WI38 (cell line): ENCODE measurements around the gene NRN1.

Experiments used
- H3K4me3 ChIP-seq: 2 replicates; pipeline ENCODE4 v1.5.1; 2011; ENCODE audit warnings: low read depth, mild to moderate bottlenecking, control low read depth, low read length
- TF ChIP-seq, protein P1 (sequence below): IDR thresholded peaks from 2 replicates; pipeline ENCODE4 v1.5.1; 2012; ENCODE audit warnings: low read depth, mild to moderate bottlenecking, control low read depth, low read length

Gene NRN1, protein sequence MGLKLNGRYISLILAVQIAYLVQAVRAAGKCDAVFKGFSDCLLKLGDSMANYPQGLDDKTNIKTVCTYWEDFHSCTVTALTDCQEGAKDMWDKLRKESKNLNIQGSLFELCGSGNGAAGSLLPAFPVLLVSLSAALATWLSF

DNA sequence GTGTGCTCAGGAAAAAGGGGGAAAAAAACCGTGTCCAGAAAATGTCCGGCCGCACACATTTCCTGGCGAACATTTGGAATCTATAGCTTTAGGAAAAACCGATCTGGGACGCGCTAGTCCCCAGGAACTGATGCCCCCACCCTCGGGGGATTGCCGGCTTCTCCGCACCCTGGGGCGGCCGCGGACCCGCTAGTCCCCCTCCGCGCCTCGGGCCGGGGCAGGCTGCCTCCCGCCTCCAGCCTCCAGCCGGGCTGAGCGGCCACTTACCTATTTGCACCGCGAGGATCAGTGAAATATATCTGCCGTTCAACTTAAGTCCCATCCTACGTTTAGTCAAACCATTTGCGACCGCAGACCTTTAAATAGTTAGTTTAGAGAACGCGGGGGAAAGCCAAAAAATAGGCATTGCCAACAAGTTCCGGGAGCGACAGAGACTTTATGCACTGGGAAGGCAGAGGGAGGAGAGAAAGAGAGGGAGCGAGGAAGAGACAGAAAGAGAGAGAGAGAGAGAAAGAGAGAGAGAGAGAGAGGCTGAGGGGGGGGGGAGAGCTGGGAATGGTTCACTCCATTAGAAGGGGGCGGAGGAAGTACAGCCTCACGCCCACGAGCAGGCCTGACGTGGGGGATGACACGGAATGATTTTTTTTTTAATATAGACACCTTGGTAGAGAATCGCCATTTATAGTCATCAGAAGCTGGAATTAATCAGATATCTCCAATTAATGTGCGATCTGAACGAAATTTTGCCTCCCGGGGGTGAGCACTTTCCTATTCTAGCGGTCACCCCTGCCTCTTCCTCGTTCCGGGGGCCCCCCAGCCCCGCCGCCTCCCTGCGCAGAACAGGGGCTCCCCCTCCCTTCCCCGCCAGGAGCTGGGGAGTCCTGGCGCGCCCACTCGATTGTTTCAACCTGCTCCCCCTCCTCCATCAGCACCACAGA lies at the start of gene NRN1:
Gene NRN1, minus strand, starts transcription at position 498 of the 938 bp plus-strand sequence. Its CDS starts 176 bp downstream, at position 322.
- TF ChIP-seq, protein P1, sequence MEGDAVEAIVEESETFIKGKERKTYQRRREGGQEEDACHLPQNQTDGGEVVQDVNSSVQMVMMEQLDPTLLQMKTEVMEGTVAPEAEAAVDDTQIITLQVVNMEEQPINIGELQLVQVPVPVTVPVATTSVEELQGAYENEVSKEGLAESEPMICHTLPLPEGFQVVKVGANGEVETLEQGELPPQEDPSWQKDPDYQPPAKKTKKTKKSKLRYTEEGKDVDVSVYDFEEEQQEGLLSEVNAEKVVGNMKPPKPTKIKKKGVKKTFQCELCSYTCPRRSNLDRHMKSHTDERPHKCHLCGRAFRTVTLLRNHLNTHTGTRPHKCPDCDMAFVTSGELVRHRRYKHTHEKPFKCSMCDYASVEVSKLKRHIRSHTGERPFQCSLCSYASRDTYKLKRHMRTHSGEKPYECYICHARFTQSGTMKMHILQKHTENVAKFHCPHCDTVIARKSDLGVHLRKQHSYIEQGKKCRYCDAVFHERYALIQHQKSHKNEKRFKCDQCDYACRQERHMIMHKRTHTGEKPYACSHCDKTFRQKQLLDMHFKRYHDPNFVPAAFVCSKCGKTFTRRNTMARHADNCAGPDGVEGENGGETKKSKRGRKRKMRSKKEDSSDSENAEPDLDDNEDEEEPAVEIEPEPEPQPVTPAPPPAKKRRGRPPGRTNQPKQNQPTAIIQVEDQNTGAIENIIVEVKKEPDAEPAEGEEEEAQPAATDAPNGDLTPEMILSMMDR: no peak
- no peak within 1 kb of the TSS for H3K4me3 ChIP-seq

DNA sequence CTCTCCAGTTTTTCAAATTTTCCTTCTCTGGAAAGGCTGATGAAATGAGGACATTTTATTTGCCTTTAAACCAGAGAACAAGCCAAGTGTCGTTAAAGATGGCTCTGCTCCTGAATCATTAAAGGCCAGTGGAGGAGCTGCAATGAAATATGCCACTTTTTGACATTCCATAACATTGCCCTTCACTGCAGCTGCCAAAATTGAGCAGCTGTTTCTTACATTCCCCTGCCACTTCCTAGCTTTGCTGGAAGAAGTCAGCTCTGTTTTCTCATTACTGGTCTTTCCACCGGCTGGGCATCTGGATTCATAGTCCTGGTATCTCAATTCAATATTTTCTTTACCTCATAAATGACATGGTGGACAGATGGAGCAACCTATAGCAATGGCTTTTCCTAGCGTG lies 45.5 kb upstream of the NRN1 start:
- TF ChIP-seq, protein P1: no peak
- H3K4me3 ChIP-seq: no peak overlapping the region

DNA sequence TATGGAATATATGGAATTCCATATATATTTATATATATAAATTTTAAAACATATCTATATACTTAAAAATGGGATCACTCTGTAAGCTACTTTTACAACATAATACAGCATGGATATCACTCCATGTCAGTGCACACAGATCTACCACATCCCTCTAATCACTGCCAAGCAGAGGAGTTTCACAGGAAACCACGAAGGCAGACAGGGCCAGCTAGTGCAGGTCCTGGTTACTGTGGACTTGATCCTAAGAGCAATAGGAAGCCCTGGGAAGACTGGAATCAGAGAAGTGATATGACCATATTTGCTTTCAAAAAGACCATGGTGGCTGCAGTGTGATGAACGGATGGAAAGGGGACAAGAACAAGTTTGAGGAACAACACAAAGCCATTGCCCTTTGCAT lies 40.0 kb upstream of the NRN1 start:
- H3K4me3 ChIP-seq: no peak overlapping the region
- TF ChIP-seq, protein P1: no peak

DNA sequence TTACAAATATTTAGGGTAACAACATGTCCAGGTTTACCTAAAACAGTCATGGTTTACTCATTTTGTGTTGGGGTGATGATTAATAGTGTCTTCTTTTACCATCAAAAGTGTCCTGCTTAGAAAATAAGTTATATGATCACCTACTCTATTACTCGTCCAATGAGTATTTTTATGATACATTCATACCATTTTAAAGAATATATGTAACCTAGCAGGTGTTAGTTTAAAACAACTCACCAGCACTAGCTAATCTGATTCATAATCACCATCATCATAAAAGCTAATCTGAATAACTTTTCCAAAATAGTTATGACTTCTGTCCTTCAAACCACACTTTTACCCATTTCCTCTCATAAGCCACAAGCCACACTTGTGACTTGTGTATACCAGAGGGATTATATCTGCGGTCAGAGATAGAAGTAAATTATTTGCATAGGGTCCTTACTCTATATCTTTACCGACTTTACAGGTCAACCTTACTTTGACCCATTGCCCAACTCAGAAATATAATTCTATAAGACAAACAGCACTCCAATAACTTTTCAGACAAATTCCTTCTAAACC lies 33.3 kb upstream of the NRN1 start:
- TF ChIP-seq, protein P1: no peak
- H3K4me3 ChIP-seq: no peak overlapping the region

DNA sequence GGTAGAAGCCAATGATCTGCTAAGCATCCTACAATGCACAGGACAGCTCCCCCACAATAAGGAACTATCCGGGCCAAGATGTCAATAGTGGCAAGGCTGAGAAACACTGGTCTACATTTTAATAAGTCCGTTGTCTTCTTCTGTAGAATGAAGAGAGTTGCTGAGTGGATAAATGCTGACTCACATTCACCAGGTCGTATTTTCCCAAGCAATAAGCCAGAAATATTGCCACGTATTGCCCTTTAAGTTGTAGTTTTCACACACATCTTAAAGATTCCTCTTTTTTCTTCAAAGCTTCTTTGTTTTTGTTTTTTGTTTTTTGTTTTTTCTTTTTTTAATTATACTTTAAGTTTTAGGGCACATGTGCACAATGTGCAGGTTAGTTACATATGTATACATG lies 30.5 kb upstream of the NRN1 start:
- no peak overlapping the region for H3K4me3 ChIP-seq
- TF ChIP-seq, protein P1: no peak

DNA sequence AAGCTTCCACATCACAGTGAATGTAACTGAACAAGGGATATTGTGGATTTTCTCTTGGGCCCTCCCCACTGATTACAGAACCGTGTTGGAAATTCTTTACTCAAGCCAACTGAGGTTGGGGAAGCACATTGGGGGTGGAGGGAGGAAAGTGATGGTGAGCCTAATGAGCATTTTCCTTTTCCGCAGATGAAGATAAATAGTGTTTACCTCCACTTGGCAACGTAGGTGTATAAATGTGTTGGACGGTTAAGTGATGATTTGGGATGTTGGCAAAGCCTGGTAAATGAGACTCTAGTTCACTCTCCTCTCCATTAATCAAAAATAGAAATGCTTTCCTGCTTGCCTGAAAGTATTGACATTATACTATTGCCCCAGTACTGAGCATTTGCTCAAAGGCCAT lies 27.1 kb upstream of the NRN1 start:
- TF ChIP-seq, protein P1: no peak
- no peak overlapping the region for H3K4me3 ChIP-seq

DNA sequence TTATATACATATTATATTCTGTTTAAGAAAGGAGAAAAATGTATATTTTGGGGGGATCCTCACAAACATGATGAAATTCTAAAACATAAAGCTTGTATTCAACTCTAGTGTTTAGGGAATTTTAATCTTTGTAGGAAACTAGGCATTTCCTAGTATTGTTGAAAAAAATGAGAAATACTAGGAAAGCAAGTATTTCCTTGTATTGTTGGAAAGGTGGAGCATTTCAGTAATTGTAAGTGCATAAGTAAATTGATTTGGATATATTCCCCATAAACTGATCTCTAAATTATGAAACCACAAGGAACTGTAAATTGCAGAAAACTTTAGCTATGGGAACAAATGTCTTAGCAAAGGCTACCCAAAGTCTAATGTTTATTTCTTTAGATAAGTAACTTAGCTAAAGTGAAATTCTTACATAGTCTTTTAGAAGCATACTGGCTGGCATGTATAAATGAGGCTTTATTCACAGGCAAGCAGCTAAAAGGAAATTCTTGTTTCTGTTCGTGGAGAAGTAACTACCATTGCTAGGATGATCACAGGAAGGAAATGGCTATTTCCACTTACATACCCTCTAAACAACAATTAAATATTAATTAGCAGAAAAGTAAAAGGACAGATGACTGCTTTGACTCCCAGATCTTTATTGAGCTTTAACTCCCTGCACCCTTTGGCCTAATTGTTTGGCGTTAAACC lies 19.9 kb upstream of the NRN1 start:
- TF ChIP-seq, protein P1: no peak
- no peak overlapping the region for H3K4me3 ChIP-seq
